ENCODE data around the gene IPCEF1.

- TF ChIP-seq CTCF (optimal IDR thresholded peaks at IDR 0.05 in 1 of 3, IDR thresholded peaks at IDR 0.05 in 1 of 3, conservative IDR thresholded peaks at IDR 0.05 in 1 of 3; ENCODE audit: extremely low read depth in 1 of 3, insufficient read depth in 2 of 3, low read length in 3 of 3) (no peak), EZH2 (IDR thresholded peaks at IDR 0.05; ENCODE audit: low read length) (no peak)
These were observed 38.7 kb upstream of the IPCEF1 start for GRCh38 chr6:154395316-154395715.

Data from keratinocyte (primary cell).